IPS-NIHi7 (cell line): ENCODE measurements around the gene SMG6.
A peak's percentile ranks its signal among the peaks of the same experiment; 100 is the strongest.

Experiments used
- DNase-seq: peaks from one replicate; pipeline ENCODE4 v3.0.0; 2012; ENCODE audit warnings: mixed read lengths; ENCODE audit errors: extremely low spot score

The SMG6 gene

GRCh38 chr17:2060681-2061440, 242.7 kb downstream of the SMG6 start:
- DNase-seq, result no peak

- DNase-seq, result no peak
These were observed 243.3 kb downstream of the SMG6 start for GRCh38 chr17:2060385-2060658.

DNA sequence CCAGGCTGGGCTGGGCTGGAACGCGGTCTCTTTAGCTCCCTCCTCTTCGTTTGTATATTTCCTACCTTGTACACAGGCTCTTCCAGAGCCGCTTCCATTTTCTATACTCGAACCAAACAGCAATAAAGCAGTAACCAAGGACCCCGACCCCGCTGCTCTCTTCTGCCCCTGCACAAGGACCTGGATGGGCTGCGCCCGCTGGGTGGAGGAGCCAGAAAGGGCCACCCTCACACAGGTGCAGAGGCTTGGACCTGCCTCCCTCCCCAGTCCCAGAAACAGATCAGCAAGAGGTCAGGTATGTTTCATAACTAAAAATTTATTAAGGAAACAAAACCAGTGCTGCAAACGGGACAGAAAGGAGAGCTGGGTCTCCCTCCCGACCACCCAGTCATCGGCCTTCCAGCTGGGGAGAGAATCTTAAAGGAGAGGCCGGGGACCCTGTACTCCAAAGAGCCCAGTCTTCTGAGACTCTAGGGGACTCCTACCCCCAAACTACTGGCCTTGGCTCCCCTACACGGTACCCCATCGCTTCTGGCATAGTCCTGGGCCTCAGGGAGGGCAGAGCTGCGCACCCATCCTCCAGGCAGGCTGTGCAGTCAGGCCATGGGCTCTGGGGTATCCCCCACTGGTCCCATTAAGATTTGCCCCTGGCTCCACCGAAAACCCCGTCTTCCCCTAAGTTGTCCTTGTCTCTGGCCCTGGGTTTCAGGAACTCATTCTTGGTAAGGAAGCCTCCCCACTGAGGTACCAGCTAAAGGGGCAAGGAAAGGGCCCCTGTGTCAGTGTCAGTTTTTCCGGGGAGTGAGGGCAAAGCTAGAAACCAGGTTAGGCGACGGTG, 243.8 kb downstream of the SMG6 start:
- no peak for DNase-seq

DNA sequence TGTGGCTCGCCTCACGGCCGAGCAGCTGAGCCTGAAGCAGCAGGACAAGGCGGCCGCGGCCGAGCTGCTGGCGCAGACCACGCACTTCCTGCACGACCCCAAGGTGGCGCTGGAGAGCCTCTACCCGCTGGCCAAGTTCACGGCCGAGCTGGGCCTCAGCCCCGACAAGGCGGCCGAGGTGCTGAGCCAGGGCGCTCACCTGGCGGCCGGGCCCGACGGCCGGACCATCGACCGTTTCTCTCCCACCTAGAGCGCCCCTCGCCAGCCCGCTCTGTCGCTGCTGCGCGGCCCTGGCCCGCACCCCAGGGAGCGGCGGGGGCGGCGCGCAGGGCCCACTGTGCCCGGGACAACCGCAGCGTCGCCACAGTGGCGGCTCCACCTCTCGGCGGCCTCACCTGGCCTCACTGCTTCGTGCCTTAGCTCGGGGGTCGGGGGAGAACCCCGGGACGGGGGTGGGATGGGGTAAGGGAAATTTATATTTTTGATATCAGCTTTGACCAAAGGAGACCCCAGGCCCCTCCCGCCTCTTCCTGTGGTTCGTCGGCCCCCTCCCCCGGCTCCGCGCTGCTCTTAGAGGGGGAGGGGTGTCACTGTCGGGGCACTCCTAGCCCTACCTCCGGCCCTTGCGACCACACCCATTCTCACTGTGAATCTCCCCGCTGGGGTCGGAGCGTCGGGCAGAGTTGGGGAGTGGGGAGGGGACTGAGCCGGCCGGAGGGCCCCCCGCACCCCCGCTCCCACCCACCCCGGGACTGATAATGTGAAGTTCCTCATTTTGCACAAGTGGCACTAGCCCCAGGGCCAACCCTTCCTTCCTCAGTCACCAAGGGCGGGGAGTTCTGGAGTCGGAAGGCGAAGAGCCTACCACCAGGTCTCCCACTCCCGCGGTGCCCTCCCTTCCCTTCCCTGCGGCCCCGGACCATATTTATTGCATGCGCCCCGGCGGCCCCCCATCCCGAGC, 244.7 kb downstream of the SMG6 start:
- peak; percentile 79 for DNase-seq

GRCh38 chr17:2057760-2058585, 245.6 kb downstream of the SMG6 start:
- no peak for DNase-seq

GRCh38 chr17:2057175-2057759, 246.3 kb downstream of the SMG6 start:
- no peak for DNase-seq

DNA sequence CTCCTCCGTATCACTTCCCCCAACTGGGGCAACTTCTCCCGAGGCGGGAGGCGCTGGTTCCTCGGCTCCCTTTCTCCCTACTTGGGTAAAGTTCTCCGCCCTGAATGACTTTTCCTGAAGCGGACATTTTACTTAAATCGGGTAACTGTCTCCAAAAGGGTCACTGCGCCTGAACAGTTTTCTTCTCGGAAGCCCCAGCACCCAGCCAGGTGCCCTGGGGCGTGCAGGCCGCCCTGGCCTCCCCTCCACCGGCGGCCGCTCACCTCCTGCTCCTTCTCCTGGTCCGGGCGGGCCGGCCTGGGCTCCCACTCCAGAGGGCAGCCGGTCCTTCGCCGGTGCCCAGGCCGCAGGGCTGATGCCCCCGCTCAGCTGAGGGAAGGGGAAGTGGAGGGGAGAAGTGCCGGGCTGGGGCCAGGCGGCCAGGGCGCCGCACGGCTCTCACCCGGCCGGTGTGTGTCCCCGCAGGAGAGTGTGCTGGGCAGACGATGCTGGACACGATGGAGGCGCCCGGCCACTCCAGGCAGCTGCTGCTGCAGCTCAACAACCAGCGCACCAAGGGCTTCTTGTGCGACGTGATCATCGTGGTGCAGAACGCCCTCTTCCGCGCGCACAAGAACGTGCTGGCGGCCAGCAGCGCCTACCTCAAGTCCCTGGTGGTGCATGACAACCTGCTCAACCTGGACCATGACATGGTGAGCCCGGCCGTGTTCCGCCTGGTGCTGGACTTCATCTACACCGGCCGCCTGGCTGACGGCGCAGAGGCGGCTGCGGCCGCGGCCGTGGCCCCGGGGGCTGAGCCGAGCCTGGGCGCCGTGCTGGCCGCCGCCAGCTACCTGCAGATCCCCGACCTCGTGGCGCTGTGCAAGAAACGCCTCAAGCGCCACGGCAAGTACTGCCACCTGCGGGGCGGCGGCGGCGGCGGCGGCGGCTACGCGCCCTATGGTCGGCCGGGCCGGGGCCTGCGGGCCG, 247.1 kb downstream of the SMG6 start:
- DNase-seq, result no peak

DNA sequence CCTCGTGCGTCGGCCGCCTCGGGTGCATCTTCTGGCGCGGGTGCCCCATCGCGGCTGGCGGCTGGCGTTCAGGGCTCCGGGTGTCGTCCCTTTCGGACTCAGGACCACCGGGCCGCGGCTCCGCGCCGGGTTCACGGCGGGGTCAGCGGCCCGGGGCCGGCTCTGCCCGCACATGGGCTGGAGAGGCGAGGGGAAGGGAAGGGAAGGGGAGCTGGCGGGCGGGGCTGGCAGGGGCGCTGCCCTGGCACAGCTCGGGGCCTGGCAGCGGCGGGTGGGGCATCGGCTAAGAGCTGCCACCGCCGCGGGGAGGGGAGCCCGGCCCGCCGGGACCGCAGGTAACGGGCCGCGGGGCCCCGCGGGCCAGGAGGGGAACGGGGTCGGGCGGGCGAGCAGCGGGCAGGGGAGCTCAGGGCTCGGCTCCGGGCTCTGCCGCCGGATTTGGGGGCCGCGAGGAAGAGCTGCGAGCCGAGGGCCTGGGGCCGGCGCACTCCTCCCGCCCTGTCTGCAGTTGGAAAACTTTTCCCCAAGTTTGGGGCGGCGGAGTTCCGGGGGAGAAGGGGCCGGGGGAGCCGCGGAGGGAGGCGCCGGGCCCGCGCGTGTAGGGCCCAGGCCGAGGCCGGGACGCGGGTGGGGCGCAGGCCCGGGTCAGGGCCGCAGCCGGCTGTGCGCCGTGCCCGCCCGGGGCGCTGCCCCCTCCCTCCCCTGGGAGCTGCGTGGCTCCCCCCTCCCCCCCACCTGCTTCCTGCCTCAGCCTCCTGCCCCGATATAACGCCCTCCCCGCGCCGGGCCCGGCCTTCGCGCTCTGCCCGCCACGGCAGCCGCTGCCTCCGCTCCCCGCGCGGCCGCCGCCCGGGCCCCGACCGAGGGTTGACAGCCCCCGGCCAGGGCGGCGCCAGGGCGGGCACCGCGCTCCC, 248.0 kb downstream of the SMG6 start:
- DNase-seq, result no peak

- peak; percentile 75 for DNase-seq
These were observed 248.9 kb downstream of the SMG6 start, which contains the start of gene HIC1 for GRCh38 chr17:2054512-2055291. TSS of gene HIC1 (plus strand) at chr17:2055103. CDS start at chr17:2056691, 1,588 bp downstream.

- DNase-seq, result no peak
These were observed 249.4 kb downstream of the SMG6 start for GRCh38 chr17:2054262-2054511.

DNA sequence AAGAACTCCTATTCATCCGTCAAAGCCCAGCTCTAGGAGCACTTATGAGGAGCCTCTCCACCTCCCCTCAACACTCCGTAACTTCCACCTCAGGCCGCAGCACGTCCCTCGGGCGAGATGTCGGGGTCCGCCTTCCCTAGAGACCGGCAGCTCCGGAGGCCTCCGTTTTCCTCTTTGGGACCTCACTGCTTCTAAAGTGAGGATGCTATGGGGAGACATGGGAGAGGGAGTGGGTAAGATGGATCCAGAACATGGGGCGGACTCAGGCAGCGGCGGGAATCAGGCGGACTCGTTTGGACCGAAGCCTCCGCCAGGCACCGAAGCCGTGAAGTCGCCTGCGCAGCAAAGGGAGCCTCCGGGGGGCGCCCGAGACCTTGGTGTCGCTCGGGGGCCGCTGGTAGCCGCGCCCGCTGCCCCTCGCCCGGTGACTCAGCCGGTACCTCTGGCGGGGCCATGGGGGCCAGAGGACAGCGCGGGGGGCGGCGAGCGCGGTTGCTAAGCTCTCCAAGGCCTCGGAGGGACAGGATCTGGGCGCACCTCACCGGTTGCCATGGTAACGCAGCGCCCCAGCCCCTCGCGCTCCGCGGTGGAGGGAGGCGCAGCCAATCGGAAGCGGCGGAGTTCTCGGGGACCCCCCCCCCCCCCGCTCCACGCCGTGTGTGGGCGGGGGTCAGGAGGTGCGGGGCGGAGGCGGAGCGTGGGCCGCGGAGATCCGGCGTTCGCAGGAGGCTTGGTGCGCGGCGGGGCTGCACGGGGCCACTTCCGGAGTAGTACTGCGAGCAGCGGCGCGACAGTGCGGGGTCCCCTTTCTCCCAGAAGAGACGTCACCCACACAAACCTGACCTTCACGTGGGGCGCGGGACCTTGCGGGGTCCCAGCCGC, 250.0 kb downstream of the SMG6 start:
- peak; percentile 51 for DNase-seq

GRCh38 chr17:2051933-2052559, 251.5 kb downstream of the SMG6 start:
- no peak for DNase-seq

DNA sequence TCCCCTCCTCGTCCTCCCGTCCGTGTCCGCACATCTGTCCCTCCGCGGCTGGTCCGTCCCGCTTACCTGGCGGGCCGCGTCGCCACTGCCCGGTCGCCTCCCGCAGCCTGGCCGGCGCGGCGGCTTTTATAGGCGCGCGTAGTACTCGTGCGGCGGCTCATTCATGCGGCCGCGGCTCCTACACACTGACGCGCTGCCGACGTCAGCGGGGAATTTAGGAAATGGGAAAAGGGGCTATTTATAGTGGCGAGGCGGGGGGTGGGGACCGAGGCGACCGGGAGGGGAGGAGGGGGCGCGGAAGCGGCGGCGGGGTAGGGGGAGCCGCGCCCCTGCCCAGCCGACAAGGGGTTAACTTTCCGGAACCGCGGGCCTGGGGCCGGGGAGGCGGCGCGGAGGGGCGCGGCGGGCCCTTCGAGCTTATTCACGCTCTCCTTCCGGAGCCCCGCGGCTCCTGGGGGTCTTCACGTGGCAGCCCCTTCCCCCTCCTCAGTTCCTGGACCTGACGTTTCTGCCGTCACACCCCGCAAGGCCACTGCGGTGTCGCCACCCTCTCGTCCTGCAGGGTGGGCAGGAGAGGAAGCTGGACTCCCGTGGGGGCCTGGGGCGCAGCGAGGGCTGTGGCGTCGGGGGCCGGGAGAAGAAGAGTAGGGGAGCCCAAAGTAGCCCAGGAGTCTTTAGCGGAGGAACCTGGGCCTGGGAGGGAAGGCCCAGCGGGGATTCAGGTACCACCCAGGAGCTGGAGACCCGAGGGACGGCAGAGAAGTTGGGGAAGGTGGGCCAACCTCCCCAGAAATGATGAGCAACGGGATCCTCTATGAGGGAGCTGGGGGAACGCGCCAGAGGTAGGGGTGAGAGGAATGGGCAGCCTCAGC, 252.3 kb downstream of the SMG6 start:
- no peak for DNase-seq

- DNase-seq, result peak; percentile 55
These were observed 253.1 kb downstream of the SMG6 start for GRCh38 chr17:2050300-2051060.
